ENCODE measurements around the gene SPRR4. TPM values are rescaled to one million over a fixed set of nuclear protein-coding genes. Genes with fewer than 3 reads are reported as not detected.

The SPRR4 gene
- polyA plus RNA-seq, 1 donor (not counting 4 experiments of a cell fraction or from before 2014, with no cell fraction given), result 1.9 TPM

- no peaks in the 10 kb centered on the region for H3K79me2 ChIP-seq (ENCODE audit: control insufficient read depth, insufficient read depth, low read length)
- H3K36me3 ChIP-seq (ENCODE audit: control insufficient read depth in 2 of 2, extremely low read depth in 1 of 2, insufficient read depth in 2 of 2, low read length in 2 of 2), result no peaks in the 10 kb centered on the region
- dilution Hi-C loops (cut with MboI; ENCODE audit: extremely low pct_ligation_motif_present, low sequenced_read_pairs), result no loop called here
- H3K4me1 ChIP-seq (ENCODE audit: control insufficient read depth, extremely low read depth, insufficient read depth, low read length), result no peaks in the 10 kb centered on the region
- no peak overlapping the region for H3K27ac ChIP-seq (ENCODE audit: control insufficient read depth, insufficient read depth, low read length)
- no peaks in the 10 kb centered on the region for H3K9me3 ChIP-seq (ENCODE audit: control insufficient read depth, low read depth, low read length)
- FAIRE-seq (no peak), DNase-seq (ENCODE audit: low read depth, low spot score) (no peak)
- H3K4me2 ChIP-seq (ENCODE audit: control insufficient read depth, extremely low read depth, insufficient read depth, low read depth, low read length), result no peak overlapping the region
- TF ChIP-seq EZH2 (IDR thresholded peaks at IDR 0.05; ENCODE audit: low read length), result no peak
- TF ChIP-seq, protein P1, sequence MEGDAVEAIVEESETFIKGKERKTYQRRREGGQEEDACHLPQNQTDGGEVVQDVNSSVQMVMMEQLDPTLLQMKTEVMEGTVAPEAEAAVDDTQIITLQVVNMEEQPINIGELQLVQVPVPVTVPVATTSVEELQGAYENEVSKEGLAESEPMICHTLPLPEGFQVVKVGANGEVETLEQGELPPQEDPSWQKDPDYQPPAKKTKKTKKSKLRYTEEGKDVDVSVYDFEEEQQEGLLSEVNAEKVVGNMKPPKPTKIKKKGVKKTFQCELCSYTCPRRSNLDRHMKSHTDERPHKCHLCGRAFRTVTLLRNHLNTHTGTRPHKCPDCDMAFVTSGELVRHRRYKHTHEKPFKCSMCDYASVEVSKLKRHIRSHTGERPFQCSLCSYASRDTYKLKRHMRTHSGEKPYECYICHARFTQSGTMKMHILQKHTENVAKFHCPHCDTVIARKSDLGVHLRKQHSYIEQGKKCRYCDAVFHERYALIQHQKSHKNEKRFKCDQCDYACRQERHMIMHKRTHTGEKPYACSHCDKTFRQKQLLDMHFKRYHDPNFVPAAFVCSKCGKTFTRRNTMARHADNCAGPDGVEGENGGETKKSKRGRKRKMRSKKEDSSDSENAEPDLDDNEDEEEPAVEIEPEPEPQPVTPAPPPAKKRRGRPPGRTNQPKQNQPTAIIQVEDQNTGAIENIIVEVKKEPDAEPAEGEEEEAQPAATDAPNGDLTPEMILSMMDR (optimal IDR thresholded peaks at IDR 0.05 in 1 of 3, IDR thresholded peaks at IDR 0.05 in 1 of 3, conservative IDR thresholded peaks at IDR 0.05 in 1 of 3; ENCODE audit: extremely low read depth in 1 of 3, insufficient read depth in 2 of 3, low read length in 3 of 3), result no peak
- no peak overlapping the region for H3K4me3 ChIP-seq (ENCODE audit: control insufficient read depth in 2 of 3, extremely low read depth in 1 of 3, insufficient read depth in 2 of 3, low read depth in 1 of 3, low read length in 3 of 3)
- H3K9ac ChIP-seq (ENCODE audit: control insufficient read depth, extremely low read depth, insufficient read depth, low read length), result no peak overlapping the region
- H4K20me1 ChIP-seq (ENCODE audit: control insufficient read depth, extremely low read depth, insufficient read depth, low read length), result no peaks in the 10 kb centered on the region
- no peak overlapping the region for H2AFZ ChIP-seq (ENCODE audit: control insufficient read depth, low read length)
- H3K9me1 ChIP-seq (ENCODE audit: control insufficient read depth, extremely low read depth, insufficient read depth, low read length), result no peaks in the 10 kb centered on the region
- no peaks in the 10 kb centered on the region for H3K27me3 ChIP-seq (ENCODE audit: control insufficient read depth, extremely low read depth, insufficient read depth, low read length)
Measured at GRCh38 chr1:152993186-152993585, 22.7 kb downstream of the SPRR4 start.

DNA sequence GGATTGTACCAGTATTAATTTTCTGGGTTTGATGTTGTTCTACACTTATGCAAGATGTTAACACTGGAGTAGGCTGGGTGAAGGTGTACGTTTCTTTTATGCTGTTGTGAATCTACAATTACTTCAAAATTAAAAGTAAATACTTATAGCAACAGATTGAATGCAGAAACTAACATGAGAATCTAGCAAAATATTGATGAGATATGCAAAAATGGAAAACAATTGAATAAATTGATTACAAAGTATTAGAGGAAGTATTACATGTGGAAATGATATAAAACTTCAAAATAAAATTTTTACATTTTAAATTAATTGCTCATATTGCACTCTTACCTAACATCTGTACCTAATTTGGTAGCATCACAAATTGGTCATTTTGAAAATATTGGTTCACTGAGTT, 25.4 kb downstream of the SPRR4 start:
- Histone ChIP-seq H3K27me3 (ENCODE audit: control insufficient read depth, extremely low read depth, insufficient read depth, low read length) (no peaks in the 10 kb centered on the region), H3K4me2 (ENCODE audit: control insufficient read depth, extremely low read depth, insufficient read depth, low read depth, low read length) (no peak overlapping the region), H3K79me2 (ENCODE audit: control insufficient read depth, insufficient read depth, low read length) (no peaks in the 10 kb centered on the region), H3K27ac (ENCODE audit: control insufficient read depth, insufficient read depth, low read length) (no peak overlapping the region), H3K9ac (ENCODE audit: control insufficient read depth, extremely low read depth, insufficient read depth, low read length) (no peak overlapping the region), H3K4me1 (ENCODE audit: control insufficient read depth, extremely low read depth, insufficient read depth, low read length) (peaks cover 14% of the 10 kb centered on the region), H3K9me1 (ENCODE audit: control insufficient read depth, extremely low read depth, insufficient read depth, low read length) (no peaks in the 10 kb centered on the region), H3K4me3 (ENCODE audit: control insufficient read depth in 2 of 3, extremely low read depth in 1 of 3, insufficient read depth in 2 of 3, low read depth in 1 of 3, low read length in 3 of 3) (no peak overlapping the region), H3K36me3 (ENCODE audit: control insufficient read depth in 2 of 2, extremely low read depth in 1 of 2, insufficient read depth in 2 of 2, low read length in 2 of 2) (no peaks in the 10 kb centered on the region), H4K20me1 (ENCODE audit: control insufficient read depth, extremely low read depth, insufficient read depth, low read length) (no peaks in the 10 kb centered on the region), H2AFZ (ENCODE audit: control insufficient read depth, low read length) (no peak overlapping the region), H3K9me3 (ENCODE audit: control insufficient read depth, low read depth, low read length) (no peaks in the 10 kb centered on the region)
- dilution Hi-C loops (cut with MboI; ENCODE audit: extremely low pct_ligation_motif_present, low sequenced_read_pairs), result no loop called here
- TF ChIP-seq, protein P1 (optimal IDR thresholded peaks at IDR 0.05 in 1 of 3, IDR thresholded peaks at IDR 0.05 in 1 of 3, conservative IDR thresholded peaks at IDR 0.05 in 1 of 3; ENCODE audit: extremely low read depth in 1 of 3, insufficient read depth in 2 of 3, low read length in 3 of 3), result no peak
- TF ChIP-seq EZH2 (IDR thresholded peaks at IDR 0.05; ENCODE audit: low read length), result no peak
- FAIRE-seq (no peak), DNase-seq (ENCODE audit: low read depth, low spot score) (no peak)
